ENCODE measurements around the gene PFKL.

Gene PFKL

GRCh38 chr21:44299458-44300261 is at the start of gene PFKL:
TSS of gene PFKL (plus strand) at chr21:44300053. CDS start at chr21:44300106, 53 bp downstream.
- no peak for FAIRE-seq

- FAIRE-seq, result no peak
These were observed 45.8 kb upstream of the PFKL start for GRCh38 chr21:44253832-44254710.

GRCh38 chr21:44255511-44255981 is 44.3 kb upstream of the PFKL start:
- FAIRE-seq, result no peak

- no peak for FAIRE-seq
These were observed 41.7 kb upstream of the PFKL start for GRCh38 chr21:44258056-44258725.

- FAIRE-seq, result no peak
These were observed 40.7 kb upstream of the PFKL start for GRCh38 chr21:44259082-44259705.

- FAIRE-seq, result no peak
These were observed 39.8 kb upstream of the PFKL start for GRCh38 chr21:44260066-44260465.

- no peak for FAIRE-seq
These were observed 38.8 kb upstream of the PFKL start for GRCh38 chr21:44260791-44261631.

- no peak for FAIRE-seq
These were observed 38.1 kb upstream of the PFKL start, which contains the start of gene DNMT3L for GRCh38 chr21:44261675-44262295. TSS of gene DNMT3L (minus strand) at chr21:44261897. CDS start at chr21:44261259, 638 bp downstream.

- FAIRE-seq, result no peak
These were observed 37.4 kb upstream of the PFKL start for GRCh38 chr21:44262338-44263056.

GRCh38 chr21:44263221-44263760 is 36.6 kb upstream of the PFKL start:
- FAIRE-seq, result no peak

GRCh38 chr21:44263768-44264167 is 36.1 kb upstream of the PFKL start:
- FAIRE-seq, result no peak

GRCh38 chr21:44265734-44266270 is 34.1 kb upstream of the PFKL start:
- no peak for FAIRE-seq

GRCh38 chr21:44267655-44268142 is 32.2 kb upstream of the PFKL start:
- no peak for FAIRE-seq

- FAIRE-seq, result no peak
These were observed 30.8 kb upstream of the PFKL start for GRCh38 chr21:44269090-44269489.

- FAIRE-seq, result no peak
These were observed 28.1 kb upstream of the PFKL start for GRCh38 chr21:44271558-44272283.

- no peak for FAIRE-seq
These were observed 27.5 kb upstream of the PFKL start for GRCh38 chr21:44272284-44272858.

- FAIRE-seq, result no peak
These were observed 26.8 kb upstream of the PFKL start for GRCh38 chr21:44273046-44273445.

- FAIRE-seq, result no peak
These were observed 24.8 kb upstream of the PFKL start for GRCh38 chr21:44275041-44275440.

Data from endometrium (tissue), 2 donors.